Brain microvascular endothelial cell (primary cell): ENCODE data around the gene ADAMTS14.

Experiments used
- DNase-seq: peaks from one replicate; pipeline ENCODE4 v3.0.0-alpha.2; 2020
- H3K27ac ChIP-seq: fragments of 250-450 bp; sonication (Bioruptor Pico); 2 replicates; pipeline ENCODE4 v1.5.1; 2020; ENCODE audit warnings: mild to moderate bottlenecking, moderate library complexity
- H3K27me3 ChIP-seq: fragments of 250-450 bp; sonication (Bioruptor Pico); replicated peaks from 2 replicates; pipeline ENCODE4 v1.5.1; 2020; ENCODE audit warnings: mild to moderate bottlenecking
- H3K36me3 ChIP-seq: fragments of 250-450 bp; sonication (Bioruptor Pico); replicated peaks from 2 replicates; pipeline ENCODE4 v1.5.1; 2020; ENCODE audit warnings: mild to moderate bottlenecking
- H3K4me3 ChIP-seq: 2 replicates; pipeline ENCODE4 v1.5.1; 2011; ENCODE audit warnings: low read depth, mild to moderate bottlenecking, control low read depth, low read length, moderate library complexity
- CTCF ChIP-seq: IDR thresholded peaks from 2 replicates; pipeline ENCODE4 v1.5.1; 2011; ENCODE audit warnings: low read depth, mild to moderate bottlenecking, moderate library complexity, low read length, control low read depth, inconsistent platforms; ENCODE audit errors: missing control alignments
- in situ Hi-C: cut with HindIII; loops from 2 replicates; pipeline ENCODE4 v1.10.0; 2017; ENCODE audit warnings: low sequenced_read_pairs, low pct_ligation_motif_present

Gene ADAMTS14

GRCh38 chr10:70680899-70681730, 8.8 kb downstream of the ADAMTS14 start:
- DNase-seq = no peak
- TF ChIP-seq CTCF = no peak
- Histone ChIP-seq H3K4me3 (no peak overlapping the region), H3K27me3 (no peaks in the 10 kb centered on the region), H3K27ac (no peak overlapping the region), H3K36me3 (no peaks in the 10 kb centered on the region)
- in situ Hi-C loops = no loop called here

GRCh38 chr10:70681731-70682005, 9.4 kb downstream of the ADAMTS14 start:
- in situ Hi-C loops = no loop called here
- no peak for TF ChIP-seq CTCF
- H3K4me3 ChIP-seq = no peak overlapping the region
- DNase-seq = no peak
- H3K36me3 ChIP-seq = no peaks in the 10 kb centered on the region
- H3K27me3 ChIP-seq = no peaks in the 10 kb centered on the region
- H3K27ac ChIP-seq = no peak overlapping the region

- no peak for DNase-seq
- in situ Hi-C loops = no loop called here
- H3K36me3 ChIP-seq = no peaks in the 10 kb centered on the region
- no peak overlapping the region for H3K4me3 ChIP-seq
- no peaks in the 10 kb centered on the region for H3K27me3 ChIP-seq
- H3K27ac ChIP-seq = no peak overlapping the region
- no peak for TF ChIP-seq CTCF
Observed at GRCh38 chr10:70682920-70683600, 10.8 kb downstream of the ADAMTS14 start.

DNA sequence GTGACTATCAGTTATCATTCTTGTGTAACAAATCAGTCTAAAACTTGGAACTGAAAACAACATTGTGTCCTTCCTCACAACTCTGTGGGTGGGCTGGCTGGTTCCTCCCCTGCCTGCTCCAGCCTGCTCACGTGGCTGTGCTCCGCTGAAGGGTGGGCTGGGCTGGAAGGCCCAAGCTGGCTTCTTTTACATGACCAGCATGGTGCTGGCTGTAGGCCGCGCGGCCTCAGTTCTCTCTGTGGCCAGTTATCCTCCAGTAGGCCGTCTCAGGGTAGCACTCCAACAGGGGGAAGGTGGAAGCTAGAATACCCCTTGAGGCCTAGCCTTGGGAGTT, 11.3 kb downstream of the ADAMTS14 start:
- in situ Hi-C loops = no loop called here
- no peaks in the 10 kb centered on the region for H3K36me3 ChIP-seq
- no peak overlapping the region for H3K27ac ChIP-seq
- no peak for TF ChIP-seq CTCF
- no peak for DNase-seq
- no peaks in the 10 kb centered on the region for H3K27me3 ChIP-seq
- H3K4me3 ChIP-seq = no peak overlapping the region

DNA sequence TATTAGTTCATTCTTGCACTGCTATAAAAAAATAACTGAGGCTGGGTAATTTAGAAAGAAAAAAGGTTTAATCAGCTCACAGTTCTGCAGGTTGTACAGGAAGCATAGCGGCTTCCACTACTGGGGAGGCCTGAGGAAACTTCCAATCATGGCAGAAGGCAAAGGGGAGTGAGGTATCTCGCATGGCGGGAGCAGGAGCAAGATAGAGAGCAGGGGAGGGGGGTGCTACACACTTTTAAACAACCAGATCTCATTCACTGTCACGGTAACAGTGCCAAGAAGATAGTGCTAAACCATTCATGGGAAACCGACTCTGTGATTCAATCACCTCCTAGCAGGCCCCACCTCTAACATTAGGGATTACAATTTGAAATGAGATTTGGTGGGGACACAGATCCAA, 11.6 kb downstream of the ADAMTS14 start:
- DNase-seq = no peak
- in situ Hi-C loops = no loop called here
- Histone ChIP-seq H3K27me3 (no peaks in the 10 kb centered on the region), H3K36me3 (no peaks in the 10 kb centered on the region), H3K4me3 (no peak overlapping the region), H3K27ac (no peak overlapping the region)
- TF ChIP-seq CTCF = no peak
